Measurements from ENCODE around the gene USP13.

- no peak for TF ChIP-seq CTCF (IDR thresholded peaks at IDR 0.05)
- no peak for TF ChIP-seq POLR2A (IDR thresholded peaks at IDR 0.05)
- no peak for TF ChIP-seq POLR2AphosphoS5 (IDR thresholded peaks at IDR 0.05; ENCODE audit: insufficient read depth in 1 of 2, low read depth in 1 of 2)
These were observed 49.0 kb upstream of the USP13 start for GRCh38 chr3:179603831-179604230.
